Spleen (tissue), 7 donors: ENCODE data around the gene IL22RA1.

ENCODE experiments used
- POLR2A ChIP-seq, 3 donors: fragments of 450-650 bp; IDR thresholded peaks; one replicate each; pipeline ENCODE4 v1.5.1; 2017; ENCODE audit warnings: antibody characterized with exemption in 3 of 3, mild to moderate bottlenecking in 1 of 3
- POLR2AphosphoS5 ChIP-seq, 3 donors: sonication (generic); formaldehyde crosslinking; IDR thresholded peaks; one replicate each; pipeline ENCODE4 v1.5.1; 2017; ENCODE audit warnings: antibody characterized with exemption in 3 of 3
- TF ChIP-seq, protein P1 (sequence below), 11 experiments: fragments of 200-600 bp in 7 of 11; fragments of 450-650 bp in 4 of 11; sonication (generic) in 4 of 11; IDR thresholded peaks in 8 of 11; conservative IDR thresholded peaks in 3 of 11; 1 replicate in 7 of 11; 2 replicates in 4 of 11; pipeline versions ENCODE4 v1.4.0 to v1.8.0; 2016 to 2021; ENCODE audit warnings: antibody characterized with exemption in 11 of 11, inconsistent platforms in 4 of 11, mild to moderate bottlenecking in 1 of 11
- donor health status: DM: no; HTN: no; CAD: no; lungs with moderate emphysema.
- donor health status: DM: no; HTN: no; CAD: no.
- donor health status: DM: no; HTN: no; CAD: no.

DNA sequence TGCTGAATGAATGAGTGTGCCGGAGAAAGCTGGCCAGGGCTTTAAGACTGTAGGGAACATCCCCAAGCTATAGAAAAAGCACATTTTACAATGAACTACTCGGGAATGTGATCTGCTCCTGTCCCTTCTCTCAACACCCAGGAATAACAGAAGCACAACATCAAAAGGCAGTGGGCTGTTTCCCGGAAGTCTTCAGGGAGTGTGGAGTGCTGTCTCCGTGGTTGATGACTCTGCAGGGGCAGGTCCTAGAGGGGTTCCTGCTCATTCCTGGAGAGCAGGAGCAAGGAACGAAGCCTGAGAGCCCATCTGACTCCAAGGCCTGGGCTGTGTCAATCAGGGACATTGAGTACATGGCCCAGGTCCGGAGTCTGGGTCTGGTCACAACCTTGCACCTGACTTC lies 4.9 kb upstream of the IL22RA1 start:
- TF ChIP-seq, protein P1, sequence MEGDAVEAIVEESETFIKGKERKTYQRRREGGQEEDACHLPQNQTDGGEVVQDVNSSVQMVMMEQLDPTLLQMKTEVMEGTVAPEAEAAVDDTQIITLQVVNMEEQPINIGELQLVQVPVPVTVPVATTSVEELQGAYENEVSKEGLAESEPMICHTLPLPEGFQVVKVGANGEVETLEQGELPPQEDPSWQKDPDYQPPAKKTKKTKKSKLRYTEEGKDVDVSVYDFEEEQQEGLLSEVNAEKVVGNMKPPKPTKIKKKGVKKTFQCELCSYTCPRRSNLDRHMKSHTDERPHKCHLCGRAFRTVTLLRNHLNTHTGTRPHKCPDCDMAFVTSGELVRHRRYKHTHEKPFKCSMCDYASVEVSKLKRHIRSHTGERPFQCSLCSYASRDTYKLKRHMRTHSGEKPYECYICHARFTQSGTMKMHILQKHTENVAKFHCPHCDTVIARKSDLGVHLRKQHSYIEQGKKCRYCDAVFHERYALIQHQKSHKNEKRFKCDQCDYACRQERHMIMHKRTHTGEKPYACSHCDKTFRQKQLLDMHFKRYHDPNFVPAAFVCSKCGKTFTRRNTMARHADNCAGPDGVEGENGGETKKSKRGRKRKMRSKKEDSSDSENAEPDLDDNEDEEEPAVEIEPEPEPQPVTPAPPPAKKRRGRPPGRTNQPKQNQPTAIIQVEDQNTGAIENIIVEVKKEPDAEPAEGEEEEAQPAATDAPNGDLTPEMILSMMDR (IDR thresholded peaks at IDR 0.05 in 8 of 11, conservative IDR thresholded peaks at IDR 0.05 in 3 of 11) = no peak
- TF ChIP-seq POLR2A (IDR thresholded peaks at IDR 0.05) (no peak), POLR2AphosphoS5 (IDR thresholded peaks at IDR 0.05) (no peak)
